GM18505 (cell line): ENCODE data around the gene CYP46A1.

Experiments used
- ATAC-seq: cut with Tn5 transposase; IDR thresholded peaks from one replicate; pipeline ENCODE4 v1.9.1; 2021; ENCODE audit not compliant: unreplicated experiment
- POLR2A ChIP-seq: IDR thresholded peaks from 4 replicates; pipeline ENCODE4 v1.6.1; 2011; ENCODE audit warnings: borderline replicate concordance; ENCODE audit not compliant: insufficient read depth, insufficient read length; ENCODE audit errors: extremely low read depth

The CYP46A1 gene

GRCh38 chr14:99708449-99708848 lies 24.4 kb downstream of the CYP46A1 start:
- no peak for ATAC-seq
- TF ChIP-seq POLR2A, result no peak

DNA sequence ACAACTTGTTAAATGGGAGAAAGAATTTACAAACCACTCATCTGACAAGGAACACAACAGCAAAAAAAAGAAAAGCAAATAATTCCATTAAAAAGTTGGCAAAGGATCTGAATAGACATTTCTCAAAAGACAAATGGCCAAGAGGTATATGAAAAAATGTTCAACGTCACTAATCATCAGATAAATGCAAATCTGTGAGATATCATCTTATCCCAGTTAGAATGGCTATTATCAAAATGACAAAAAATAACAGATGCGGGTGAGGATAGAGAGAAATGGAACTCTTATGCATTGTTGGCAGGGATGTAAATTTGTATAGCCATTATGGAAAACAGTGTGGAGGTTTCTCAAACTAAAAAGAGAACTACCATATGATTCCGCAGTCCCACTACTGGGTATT lies 29.9 kb downstream of the CYP46A1 start:
- TF ChIP-seq POLR2A, result no peak
- no peak for ATAC-seq

GRCh38 chr14:99715266-99716000 lies 31.3 kb downstream of the CYP46A1 start:
- ATAC-seq, result no peak
- no peak for TF ChIP-seq POLR2A

GRCh38 chr14:99716091-99716849 lies 32.2 kb downstream of the CYP46A1 start:
- TF ChIP-seq POLR2A, result no peak
- ATAC-seq, result no peak

DNA sequence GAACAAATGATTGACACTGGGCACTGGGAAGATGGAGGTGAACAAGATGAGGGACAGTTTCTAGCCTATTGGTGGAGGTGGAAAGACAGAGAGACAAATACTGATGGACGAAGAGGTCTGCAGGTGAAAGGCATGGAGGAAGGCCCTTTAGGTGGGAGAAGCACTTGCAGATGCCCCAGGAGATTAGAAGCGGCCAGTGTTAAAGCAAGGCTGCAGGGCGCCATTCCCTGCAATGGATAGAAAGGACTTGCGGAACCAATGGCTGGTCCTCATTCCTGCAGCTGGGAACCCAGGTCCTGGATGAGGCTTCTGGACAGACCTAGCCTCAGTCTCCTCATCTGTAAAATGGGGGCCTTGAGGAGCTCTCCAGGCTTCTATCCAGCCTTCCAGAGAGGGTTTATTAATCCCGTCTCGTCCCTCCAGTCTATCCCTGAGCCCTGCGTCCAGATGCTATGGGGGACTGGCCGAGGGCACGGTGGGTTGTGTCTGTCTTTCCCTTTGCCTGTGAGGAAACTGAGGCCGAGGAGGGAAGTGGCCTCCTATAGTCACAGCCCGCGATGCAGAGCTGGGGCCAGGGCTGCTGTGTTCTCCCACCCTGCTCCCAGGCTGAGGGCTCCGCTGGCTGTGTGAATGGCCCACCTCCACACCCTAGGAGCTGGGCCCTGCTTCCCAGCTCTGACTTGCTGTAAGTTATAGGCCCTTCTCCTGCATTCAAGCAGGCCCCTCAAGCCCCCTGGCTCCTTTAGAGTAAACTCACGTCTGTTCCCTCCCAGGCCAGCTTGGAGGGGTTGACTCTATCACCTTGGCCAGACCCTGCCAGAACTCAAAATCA lies 33.0 kb downstream of the CYP46A1 start:
- no peak for ATAC-seq
- TF ChIP-seq POLR2A, result no peak

GRCh38 chr14:99717682-99718013 lies 33.5 kb downstream of the CYP46A1 start:
- ATAC-seq, result no peak
- TF ChIP-seq POLR2A, result no peak

DNA sequence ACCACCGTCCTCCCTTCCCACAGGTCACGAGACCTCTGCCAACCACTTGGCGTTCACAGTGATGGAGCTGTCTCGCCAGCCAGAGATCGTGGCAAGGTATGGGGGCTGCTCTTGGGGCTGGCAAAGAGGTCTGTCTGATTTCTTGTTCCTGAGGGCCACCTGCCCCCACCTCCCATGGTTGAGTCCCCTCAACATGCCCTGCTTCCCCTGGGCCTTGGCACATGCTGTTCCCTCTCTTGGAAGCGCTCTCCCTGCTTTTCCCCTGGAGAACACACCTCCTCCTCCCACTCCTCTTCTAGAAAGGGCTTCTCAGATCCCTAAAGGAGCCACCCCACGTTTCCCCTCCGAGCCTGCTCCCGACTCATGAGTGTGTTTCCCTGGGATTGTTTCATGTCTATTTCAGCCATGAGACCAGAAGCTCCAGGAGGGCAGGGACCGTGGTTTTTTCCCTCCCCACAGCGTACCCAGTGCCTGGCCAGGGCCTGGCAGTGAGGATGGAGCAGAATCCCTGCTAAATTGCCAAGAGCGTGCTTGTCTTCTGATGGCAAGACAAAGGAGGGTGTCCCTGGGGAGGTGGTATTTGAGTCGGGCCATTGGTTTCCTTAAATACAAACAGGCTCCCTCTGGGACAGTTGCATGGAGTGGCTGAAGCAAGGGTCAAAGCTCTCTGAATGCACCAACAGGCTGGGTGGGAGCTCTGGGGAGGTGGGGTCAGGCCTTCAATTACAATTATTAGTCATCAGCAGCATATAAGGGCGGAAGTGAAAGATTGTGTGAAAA lies 34.1 kb downstream of the CYP46A1 start:
- peak; percentile 97 for ATAC-seq
- no peak for TF ChIP-seq POLR2A

- no peak for TF ChIP-seq POLR2A
- ATAC-seq, result peak; percentile 51
Measured at GRCh38 chr14:99718811-99719192, 34.7 kb downstream of the CYP46A1 start.

GRCh38 chr14:99720941-99721791 lies 37.1 kb downstream of the CYP46A1 start:
- no peak for ATAC-seq
- no peak for TF ChIP-seq POLR2A

DNA sequence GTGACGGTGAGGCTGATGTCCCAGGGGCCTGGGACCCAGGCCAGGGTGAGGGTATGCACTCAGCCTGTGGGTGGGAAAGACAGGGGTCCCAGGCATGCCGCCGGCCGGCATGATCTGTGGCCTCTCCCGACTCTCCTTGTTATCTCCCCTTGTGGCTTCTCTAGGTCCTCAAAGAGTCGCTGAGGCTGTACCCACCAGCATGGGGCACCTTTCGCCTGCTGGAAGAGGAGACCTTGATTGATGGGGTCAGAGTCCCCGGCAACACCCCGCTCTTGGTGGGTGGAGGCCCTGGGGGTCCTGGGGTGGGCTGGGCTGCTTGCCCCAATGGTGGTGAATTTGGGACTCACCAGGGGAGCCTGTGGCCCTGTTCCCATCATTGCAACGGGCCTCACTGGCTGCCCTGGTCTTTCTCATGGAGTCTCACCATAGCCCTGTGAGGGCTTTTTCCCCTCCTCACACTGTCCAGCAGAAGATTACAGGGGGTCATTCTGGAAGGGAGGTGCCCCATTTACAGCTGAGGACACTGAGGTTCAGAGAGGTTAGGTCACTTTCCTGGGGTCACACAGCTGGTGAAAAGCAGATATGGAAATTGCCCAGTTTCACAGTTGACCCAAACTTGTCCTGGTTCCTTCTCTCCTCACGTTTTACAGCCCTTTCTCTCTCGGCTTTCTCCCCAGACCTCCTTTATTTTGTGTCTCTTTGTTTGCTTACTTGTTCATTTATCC lies 37.9 kb downstream of the CYP46A1 start:
- no peak for ATAC-seq
- TF ChIP-seq POLR2A, result no peak

GRCh38 chr14:99722741-99723140 lies 38.6 kb downstream of the CYP46A1 start:
- TF ChIP-seq POLR2A, result no peak
- ATAC-seq, result no peak

- no peak for ATAC-seq
- no peak for TF ChIP-seq POLR2A
Measured at GRCh38 chr14:99724196-99724891, 40.2 kb downstream of the CYP46A1 start.
